ENCODE results near the gene ZNF385B.

DNA sequence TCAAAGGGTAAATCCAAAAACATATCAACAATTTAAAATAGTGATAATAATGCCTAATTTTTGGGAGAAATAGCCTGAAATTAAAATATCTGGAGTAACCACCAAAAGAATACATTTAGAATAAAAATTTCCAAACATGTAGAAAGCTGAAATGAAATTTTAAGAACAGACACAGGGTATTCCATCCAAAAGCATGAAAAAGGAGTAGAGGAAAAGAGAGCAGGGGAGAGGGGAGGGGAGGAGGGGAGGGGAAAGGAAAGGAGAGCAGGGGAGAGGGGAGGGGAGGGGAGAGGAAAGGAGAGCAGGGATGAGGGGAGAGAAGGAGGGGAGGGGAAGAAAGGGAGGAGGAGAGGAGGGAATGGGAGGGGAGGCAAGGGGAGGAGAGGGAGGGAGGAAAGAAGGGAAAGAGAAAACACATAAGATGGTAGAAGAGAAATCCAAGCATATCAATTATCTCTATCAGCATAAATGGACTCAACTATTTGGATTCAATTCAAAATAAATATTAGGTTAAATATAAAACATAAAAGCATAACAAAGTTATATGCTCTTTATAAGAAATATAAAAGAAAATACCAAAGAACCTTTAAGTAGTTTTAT is 141.1 kb downstream of the ZNF385B start:
- TF ChIP-seq, protein P1, sequence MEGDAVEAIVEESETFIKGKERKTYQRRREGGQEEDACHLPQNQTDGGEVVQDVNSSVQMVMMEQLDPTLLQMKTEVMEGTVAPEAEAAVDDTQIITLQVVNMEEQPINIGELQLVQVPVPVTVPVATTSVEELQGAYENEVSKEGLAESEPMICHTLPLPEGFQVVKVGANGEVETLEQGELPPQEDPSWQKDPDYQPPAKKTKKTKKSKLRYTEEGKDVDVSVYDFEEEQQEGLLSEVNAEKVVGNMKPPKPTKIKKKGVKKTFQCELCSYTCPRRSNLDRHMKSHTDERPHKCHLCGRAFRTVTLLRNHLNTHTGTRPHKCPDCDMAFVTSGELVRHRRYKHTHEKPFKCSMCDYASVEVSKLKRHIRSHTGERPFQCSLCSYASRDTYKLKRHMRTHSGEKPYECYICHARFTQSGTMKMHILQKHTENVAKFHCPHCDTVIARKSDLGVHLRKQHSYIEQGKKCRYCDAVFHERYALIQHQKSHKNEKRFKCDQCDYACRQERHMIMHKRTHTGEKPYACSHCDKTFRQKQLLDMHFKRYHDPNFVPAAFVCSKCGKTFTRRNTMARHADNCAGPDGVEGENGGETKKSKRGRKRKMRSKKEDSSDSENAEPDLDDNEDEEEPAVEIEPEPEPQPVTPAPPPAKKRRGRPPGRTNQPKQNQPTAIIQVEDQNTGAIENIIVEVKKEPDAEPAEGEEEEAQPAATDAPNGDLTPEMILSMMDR (IDR thresholded peaks at IDR 0.05) = no peak
- TF ChIP-seq POLR2A (IDR thresholded peaks at IDR 0.05) = no peak

Measured in ovary (tissue), 3 donors.